IPS-15b (cell line): Measurements from ENCODE around the gene LAMTOR4.
"Not testable (repeated sequence)": the region's sequence is repeated elsewhere in the genome, so short reads cannot be mapped to it uniquely, and the experiment has no call there.

Experiments used
- H3K27me3 ChIP-seq: one replicate; pipeline ENCODE4 v1.6.1; 2013; ENCODE audit warnings: low read length; ENCODE audit not compliant: control insufficient read depth, insufficient read depth
- H3K36me3 ChIP-seq: one replicate; pipeline ENCODE4 v1.6.1; 2013; ENCODE audit warnings: low read length; ENCODE audit not compliant: control insufficient read depth, insufficient read depth
- H3K4me1 ChIP-seq: one replicate; pipeline ENCODE4 v1.6.1; 2013; ENCODE audit warnings: mild to moderate bottlenecking, low read length; ENCODE audit not compliant: control insufficient read depth, insufficient read depth
- H3K4me3 ChIP-seq: one replicate; pipeline ENCODE4 v1.5.1; 2013; ENCODE audit warnings: low read depth, low read length
- H3K9ac ChIP-seq: one replicate; pipeline ENCODE4 v1.6.1; 2013; ENCODE audit warnings: low read depth, mild to moderate bottlenecking, low read length
- H3K9me3 ChIP-seq: one replicate; pipeline ENCODE4 v1.6.1; 2013; ENCODE audit warnings: mild to moderate bottlenecking, low read length; ENCODE audit not compliant: control insufficient read depth, insufficient read depth

Gene LAMTOR4

DNA sequence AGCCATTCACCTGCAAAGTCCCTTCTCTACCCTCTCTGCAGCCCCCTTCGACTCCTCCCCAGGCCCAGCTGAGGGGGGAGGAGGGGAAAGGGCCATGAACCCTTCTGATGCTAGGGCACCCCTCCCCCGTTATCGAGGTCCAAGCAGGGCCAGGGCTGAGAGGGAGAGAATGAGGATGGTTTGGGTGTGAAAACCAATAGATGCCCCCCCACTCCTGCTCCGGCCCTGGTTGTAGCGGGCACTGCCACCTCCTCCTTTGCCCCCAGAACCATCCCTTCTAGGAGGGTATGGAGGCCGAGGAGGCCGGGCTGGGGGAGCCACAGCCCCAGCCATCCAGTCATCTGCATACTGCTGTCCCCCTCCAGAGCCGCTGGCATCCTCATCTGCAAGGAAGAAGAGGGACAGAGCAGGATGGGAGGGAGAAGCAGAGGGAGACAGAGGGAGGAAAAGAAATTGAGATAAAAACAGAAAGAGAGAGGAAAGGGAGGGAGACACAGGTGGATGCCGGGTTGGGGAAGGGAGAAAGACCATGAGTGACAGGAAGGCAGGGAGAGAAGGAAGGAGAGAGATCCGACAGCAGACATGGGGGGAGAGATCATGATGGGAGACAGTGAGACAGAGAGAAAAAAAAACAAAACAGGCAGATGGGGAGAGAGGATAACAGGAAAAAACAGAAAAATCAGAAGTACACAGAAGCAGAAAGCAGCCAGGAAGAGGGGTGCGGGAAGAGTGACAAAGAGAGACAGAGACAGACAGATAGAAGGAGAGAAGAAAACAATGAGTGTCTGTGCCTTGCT, 21.6 kb downstream of the LAMTOR4 start:
- Histone ChIP-seq H3K9ac (no peak overlapping the region), H3K27me3 (peaks cover 8% of the 10 kb centered on the region), H3K9me3 (no peaks in the 10 kb centered on the region), H3K36me3 (peaks cover 7% of the 10 kb centered on the region), H3K4me3 (peak overlapping the region; percentile 64), H3K4me1 (peaks cover 18% of the 10 kb centered on the region)

DNA sequence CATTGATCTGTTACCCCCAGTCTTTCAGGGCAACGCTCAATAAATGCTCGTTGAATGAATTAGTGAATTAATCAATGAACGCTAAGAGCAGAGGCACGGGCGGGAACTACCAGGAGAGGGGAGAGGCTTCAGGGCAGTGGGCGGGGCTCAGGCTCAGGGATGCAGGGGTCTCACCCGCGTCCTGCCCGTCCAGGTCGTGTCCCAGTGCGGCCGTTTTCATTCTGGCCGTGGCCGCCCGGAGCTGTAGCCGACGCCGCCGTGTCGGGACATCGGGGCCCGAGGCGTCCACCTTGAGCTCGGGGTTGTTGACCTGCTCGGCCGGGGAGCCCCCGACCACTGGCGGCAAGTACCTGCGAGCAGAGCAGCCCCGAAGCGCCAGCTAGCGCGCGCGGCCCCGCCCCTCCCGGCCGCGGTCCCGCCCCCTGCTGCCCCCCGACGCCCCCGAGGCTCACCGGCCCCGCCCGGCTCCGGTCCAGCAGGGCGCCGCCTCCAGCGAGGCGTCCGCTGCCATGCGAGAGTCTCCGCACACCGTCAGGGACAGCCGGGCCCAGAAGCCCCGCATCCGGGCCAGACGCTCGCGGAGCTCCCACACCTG, 22.5 kb downstream of the LAMTOR4 start:
- Histone ChIP-seq H3K4me1 (peaks cover 18% of the 10 kb centered on the region), H3K36me3 (peaks cover 7% of the 10 kb centered on the region), H3K27me3 (peaks cover 8% of the 10 kb centered on the region), H3K9ac (no peak overlapping the region), H3K9me3 (no peaks in the 10 kb centered on the region), H3K4me3 (peak overlapping the region; percentile 64)

DNA sequence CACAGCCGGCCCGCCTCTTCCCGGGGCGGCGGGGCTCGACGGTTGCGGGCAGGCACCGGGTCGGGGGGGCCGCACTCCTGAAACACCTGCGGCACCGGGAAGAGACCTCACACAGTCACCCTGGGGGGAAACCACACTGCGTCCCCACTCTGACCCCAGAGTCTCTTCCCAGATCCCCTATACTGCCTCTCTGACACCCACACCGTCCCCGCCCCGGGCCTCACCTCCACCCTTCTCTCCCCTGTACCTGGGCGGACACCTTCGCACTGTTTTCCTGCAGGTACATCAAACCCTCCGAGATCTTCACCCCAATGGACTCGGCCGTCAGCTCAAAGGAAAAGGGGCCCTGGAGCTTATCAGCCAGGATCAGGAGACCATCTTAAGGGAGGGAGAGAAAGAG, 23.1 kb downstream of the LAMTOR4 start:
- H3K36me3 ChIP-seq: peaks cover 7% of the 10 kb centered on the region
- H3K4me1 ChIP-seq: peaks cover 18% of the 10 kb centered on the region
- no peaks in the 10 kb centered on the region for H3K9me3 ChIP-seq
- peak overlapping the region; percentile 58 for H3K4me3 ChIP-seq
- H3K27me3 ChIP-seq: peaks cover 8% of the 10 kb centered on the region
- H3K9ac ChIP-seq: no peak overlapping the region

DNA sequence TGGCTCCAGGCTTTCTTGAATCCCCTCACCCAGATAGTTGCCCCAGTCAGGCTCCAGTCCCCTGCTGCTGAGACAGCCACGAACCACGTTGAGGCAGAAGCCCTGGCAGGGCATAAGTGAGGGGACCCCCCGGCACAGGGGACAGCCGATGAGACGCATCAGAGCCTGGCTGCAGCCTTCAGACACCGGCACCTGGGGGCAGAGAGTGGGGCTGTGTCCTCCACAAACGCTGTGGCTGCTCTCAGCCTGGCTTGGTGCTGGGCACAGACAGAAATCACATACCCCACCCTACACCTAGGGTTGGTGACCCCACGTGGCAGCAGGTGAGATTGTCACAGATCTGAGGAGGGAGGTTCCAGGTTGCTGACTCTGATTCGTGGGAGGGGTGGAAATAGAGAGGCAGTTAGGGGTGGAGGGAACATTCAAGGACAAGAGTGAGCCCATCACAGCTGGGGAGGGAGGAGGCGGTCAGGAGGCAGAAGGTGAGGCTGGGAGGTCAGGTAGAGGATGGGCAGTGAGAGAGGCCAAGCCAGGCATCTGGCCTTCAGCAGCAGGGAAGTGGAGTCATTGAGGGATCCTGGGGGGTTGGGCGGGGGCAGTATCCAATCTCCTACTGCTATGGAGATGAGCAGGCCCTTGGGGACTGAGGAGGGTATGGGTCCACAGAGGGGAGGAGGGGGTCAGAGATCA, 25.2 kb downstream of the LAMTOR4 start:
- peaks cover 11% of the 10 kb centered on the region for H3K27me3 ChIP-seq
- peaks cover 13% of the 10 kb centered on the region for H3K4me1 ChIP-seq
- H3K9ac ChIP-seq: no peak overlapping the region
- no peak overlapping the region for H3K4me3 ChIP-seq
- H3K36me3 ChIP-seq: peaks cover 7% of the 10 kb centered on the region
- no peaks in the 10 kb centered on the region for H3K9me3 ChIP-seq

DNA sequence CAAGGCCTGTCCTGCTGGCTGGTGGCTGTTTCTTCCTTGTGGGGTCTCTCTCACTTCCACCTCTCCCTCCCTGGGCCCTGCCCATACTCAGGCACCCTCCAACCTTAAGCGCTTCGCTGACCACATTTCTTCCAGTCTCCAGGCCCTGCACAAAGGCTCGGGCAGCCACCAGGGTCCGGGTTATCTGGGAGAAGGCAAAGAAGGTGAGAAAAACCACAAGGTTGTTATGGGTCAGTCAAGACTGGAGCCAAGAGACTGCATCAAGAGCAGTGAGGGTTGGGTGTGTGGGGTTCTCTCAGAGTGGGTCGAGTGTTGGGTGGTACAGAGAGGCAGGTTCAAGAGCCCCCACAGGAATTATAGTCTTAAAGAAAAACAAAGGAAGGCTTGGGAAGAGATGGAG, 25.9 kb downstream of the LAMTOR4 start:
- Histone ChIP-seq H3K4me1 (peaks cover 10% of the 10 kb centered on the region), H3K9ac (no peak overlapping the region)

DNA sequence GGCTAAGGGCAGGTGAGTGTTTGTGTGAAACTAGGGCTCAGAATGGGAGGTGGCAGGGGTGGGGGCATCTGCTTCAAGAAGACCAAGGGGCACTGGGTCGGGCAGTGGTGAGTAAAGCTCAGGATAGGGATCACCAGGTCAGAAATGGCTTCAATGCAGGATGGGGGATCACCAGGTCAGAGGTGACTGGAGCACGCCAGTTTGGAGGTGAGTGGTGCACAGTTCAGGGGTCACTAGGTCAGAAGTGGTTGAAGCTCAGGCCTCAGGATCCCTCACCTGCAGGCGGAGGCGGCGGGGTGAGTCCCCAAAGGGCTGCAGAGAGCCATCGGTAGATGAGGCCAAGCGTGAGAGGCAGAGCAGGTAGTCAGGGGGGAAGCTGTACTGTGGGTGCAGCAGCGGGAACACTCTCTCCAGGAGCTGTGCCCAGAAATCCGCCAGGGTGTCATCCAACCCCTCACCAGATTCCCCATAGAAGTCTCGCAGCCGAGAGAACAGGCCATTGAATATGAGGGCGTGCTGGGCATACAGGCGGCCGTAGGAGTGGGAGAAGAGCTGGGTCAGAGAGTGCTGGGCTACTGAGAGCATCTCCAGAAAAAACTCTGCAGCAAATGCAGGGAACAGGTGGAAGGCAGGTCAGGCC, 26.7 kb downstream of the LAMTOR4 start:
- Histone ChIP-seq H3K9ac (no peak overlapping the region), H3K4me1 (peaks cover 7% of the 10 kb centered on the region), H3K4me3 (no peak overlapping the region), H3K36me3 (peaks cover 7% of the 10 kb centered on the region), H3K27me3 (peaks cover 11% of the 10 kb centered on the region), H3K9me3 (no peaks in the 10 kb centered on the region)

More for the DNA sequence above, 25.9 kb downstream of the LAMTOR4 start:
- H3K27me3 ChIP-seq: peaks cover 11% of the 10 kb centered on the region
- H3K9me3 ChIP-seq: no peaks in the 10 kb centered on the region
- H3K4me3 ChIP-seq: no peak overlapping the region
- peaks cover 7% of the 10 kb centered on the region for H3K36me3 ChIP-seq

DNA sequence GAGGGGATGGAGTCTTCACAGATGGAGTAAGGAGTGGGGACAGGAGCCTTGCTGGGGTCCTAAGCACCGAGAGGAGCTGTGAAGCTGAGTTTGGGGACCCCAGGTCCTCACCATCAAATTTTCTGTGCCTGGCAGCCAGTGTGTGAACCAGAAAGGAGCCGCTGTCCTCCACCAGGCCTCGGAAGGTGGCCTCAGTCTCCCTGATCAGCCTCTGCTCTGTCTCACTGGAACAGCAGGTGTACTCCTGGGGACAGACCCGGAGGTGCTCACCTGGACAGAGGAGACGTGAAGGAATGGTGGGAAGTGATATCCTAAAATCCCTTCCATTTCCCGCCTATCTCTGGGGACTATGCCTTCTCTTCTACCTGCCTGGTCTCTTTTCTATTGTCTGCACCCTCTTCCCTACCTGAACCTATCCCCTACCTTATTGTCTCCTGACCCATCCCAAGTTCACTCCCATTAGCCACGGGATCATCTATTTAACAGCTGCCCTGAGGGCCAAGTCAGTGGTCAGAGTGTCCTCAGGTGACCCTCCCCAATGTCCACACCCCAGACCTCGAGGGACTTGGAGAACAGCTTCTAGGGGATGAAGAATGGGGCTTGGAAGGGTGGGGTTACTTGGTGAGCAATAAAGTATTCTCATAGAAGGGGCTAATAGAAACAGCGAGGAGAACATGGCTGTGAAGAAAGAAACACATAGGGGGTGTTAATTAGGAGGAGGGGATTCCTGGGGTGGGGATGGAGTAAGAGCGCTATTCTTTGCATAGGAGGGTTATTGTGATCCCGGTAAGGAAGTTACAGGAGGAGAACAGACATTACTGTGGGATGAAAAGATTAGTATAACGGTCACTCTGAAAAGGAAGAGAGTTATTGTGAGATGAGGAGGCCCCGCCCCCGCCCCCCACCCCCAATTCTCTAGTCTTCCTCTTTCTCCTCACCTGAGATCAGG, 27.7 kb downstream of the LAMTOR4 start:
- Histone ChIP-seq H3K9ac (no peak overlapping the region), H3K27me3 (peaks cover 11% of the 10 kb centered on the region), H3K9me3 (no peaks in the 10 kb centered on the region), H3K4me1 (peaks cover 7% of the 10 kb centered on the region), H3K36me3 (peaks cover 7% of the 10 kb centered on the region), H3K4me3 (peak overlapping the region; percentile 93)

DNA sequence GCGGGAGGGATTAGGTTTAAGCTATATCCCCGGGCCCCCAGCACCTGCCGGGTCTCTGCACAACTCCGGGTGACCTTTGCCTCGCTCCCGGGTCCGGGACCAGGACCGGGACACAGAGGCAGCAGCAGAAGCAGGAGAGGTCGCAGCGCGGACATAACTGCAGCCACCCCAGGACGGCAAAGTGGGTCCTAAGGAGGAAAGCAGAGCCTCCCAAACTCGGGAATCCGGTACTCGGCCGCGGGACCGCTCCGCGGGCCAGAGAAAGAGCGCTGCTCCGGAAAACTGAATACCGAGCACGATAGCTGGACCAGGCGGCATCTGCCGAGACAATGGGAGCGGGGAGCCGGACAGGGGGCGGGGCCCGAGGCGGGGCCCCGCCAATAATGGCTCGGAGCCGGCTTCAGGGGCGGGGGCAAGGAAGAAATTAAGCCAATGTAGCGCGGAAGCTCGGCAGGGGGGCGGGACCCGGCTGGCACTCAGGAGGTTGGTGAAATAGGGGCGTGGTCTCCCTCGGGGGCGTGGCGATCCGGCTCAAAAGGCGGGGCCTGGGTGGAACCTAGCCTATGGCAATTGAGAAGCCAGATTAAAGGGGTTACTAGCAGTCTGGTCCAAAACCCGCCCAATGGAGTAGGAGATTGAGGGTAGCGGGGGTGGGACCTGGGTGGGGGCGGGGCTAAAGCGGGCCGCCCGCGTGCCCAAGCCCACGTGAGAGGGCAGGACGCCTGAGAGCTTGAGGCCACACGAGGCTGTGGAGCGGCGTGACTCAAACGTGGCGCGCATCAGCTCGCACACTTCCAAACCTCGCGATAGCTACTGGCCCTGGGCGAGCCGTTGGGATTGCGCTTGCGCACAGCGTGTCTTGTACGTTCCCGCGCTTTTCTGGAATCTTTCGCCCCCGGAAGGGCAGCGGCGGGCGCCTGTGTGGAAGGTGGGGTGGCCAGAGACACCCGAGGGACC, 28.6 kb downstream of the LAMTOR4 start, which contains the start of the genes GPC2 and STAG3:
Gene GPC2, minus strand, starts transcription at position 337 of the 957 bp plus-strand sequence. Its CDS starts 182 bp downstream, at position 155.
Gene STAG3, plus strand, starts transcription at position 874 of the 957 bp plus-strand sequence. CDS start 2,639 bp downstream, outside the sequence.
- H3K9me3 ChIP-seq: no peaks in the 10 kb centered on the region
- peaks cover 11% of the 10 kb centered on the region for H3K27me3 ChIP-seq
- peaks cover 3% of the 10 kb centered on the region for H3K4me1 ChIP-seq
- peak within 1 kb of the TSS; percentile 93 for H3K4me3 ChIP-seq
- no peak within 1 kb of the TSS for H3K9ac ChIP-seq
- peaks cover 7% of the 10 kb centered on the region for H3K36me3 ChIP-seq

DNA sequence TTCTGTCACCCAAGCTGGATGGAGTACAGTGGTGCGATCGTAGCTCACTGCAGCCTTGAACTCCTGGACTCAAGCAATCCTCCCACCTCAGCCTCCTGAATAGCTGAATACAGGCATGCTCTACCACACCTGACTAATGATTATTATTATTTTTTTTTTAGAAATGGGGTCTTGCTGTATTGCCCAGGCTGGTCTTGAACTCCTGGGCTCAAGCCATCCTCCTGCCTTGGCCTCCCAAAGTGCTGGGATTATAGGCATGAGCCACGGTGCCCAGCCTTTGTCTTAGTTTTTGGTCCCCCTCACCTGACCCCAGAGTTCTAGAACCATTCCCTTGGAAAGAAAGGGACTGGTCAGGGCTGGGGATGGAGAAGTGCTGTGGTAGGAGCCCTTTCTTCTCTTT, 31.4 kb downstream of the LAMTOR4 start:
- H3K4me3 ChIP-seq, H3K36me3 ChIP-seq, H3K9ac ChIP-seq, H3K4me1 ChIP-seq, H3K9me3 ChIP-seq: not testable (repeated sequence)
- peaks cover 11% of the 10 kb centered on the region for H3K27me3 ChIP-seq

DNA sequence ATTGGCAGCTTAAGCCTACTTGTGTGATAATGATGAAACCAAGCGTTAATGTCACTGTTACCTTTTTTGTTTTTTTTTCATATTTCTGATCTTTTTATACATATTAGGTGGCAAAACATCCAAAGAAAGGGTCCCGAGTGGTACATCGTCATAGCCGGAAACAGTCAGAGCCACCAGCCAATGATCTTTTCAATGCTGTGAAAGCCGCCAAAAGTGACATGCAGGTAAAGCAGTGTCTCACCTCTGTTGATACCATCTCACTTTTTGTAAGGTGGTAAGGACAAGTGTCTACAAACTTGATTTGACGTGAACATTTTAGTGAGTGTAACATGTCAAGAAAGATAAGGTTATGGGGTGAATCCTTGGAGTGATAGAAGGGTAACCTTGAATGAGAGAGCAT, 33.9 kb downstream of the LAMTOR4 start:
- H3K4me1 ChIP-seq, H3K9ac ChIP-seq, H3K9me3 ChIP-seq, H3K36me3 ChIP-seq, H3K4me3 ChIP-seq: not testable (repeated sequence)
- peaks cover 11% of the 10 kb centered on the region for H3K27me3 ChIP-seq
